OCI-LY3 (cell line): ENCODE measurements around the gene RRP36.

Source experiments
- CTCF ChIP-seq: fragments of 200-600, 300-600 bp; sonication (generic); IDR thresholded peaks from 2 replicates; pipeline ENCODE4 v1.5.1; 2014; ENCODE audit warnings: antibody characterized with exemption, low read length, low read depth
- EZH2phosphoT487 ChIP-seq: fragments of 200-600 bp; shearing (Covaris generic); IDR thresholded peaks from 2 replicates; pipeline ENCODE4 v1.6.1; 2018; ENCODE audit warnings: antibody characterized with exemption, mixed run types, low read depth

GRCh38 chr6:43007126-43007525, 14.3 kb upstream of the RRP36 start:
- TF ChIP-seq CTCF = no peak
- no peak for TF ChIP-seq EZH2phosphoT487
